GM12892 (cell line): Measurements from ENCODE around the gene ATP5PO.

ENCODE experiments used
- POLR2A ChIP-seq: IDR thresholded peaks from 2 replicates; pipeline ENCODE4 v1.6.1; 2011; ENCODE audit warnings: low read depth, low read length, control low read depth
- TAF1 ChIP-seq: IDR thresholded peaks from 2 replicates; pipeline ENCODE4 v1.6.1; 2011; ENCODE audit warnings: low read depth, mild to moderate bottlenecking, control low read depth, low read length, borderline replicate concordance

- TF ChIP-seq POLR2A, result no peak
- TF ChIP-seq TAF1, result no peak
Measured at GRCh38 chr21:33871171-33871570, 44.4 kb downstream of the ATP5PO start.
